Measurements from ENCODE around the gene CHRNB2.
"Not testable (repeated sequence)": the region's sequence is repeated elsewhere in the genome, so short reads cannot be mapped to it uniquely, and the experiment has no call there.

DNA sequence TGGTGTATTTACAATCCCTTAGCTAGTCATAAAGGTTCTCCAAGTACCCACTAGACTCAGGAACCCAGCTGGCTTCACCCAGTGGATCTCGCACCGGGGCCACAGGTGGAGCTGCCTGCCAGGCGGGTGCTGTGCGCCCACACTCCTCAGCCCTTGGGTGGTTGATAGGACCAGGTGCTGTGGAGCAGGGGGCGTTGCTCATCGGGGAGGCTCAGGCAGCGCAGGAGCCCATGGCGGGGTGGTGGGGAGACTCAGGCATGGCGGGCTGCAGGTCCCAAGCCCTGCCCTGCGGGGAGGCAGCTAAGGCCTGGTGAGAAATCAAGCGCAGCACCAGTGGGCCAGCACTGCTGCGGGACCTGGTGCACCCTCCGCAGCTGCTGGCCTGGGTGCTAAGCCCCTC, 35.6 kb upstream of the CHRNB2 start:
- not testable (repeated sequence) for TF ChIP-seq CTCF (conservative IDR thresholded peaks at IDR 0.05; ENCODE audit: low read length); EZH2phosphoT487 (IDR thresholded peaks at IDR 0.05; ENCODE audit: borderline replicate concordance)
